Psoas muscle (tissue), 8 donors: ENCODE measurements around the gene BAD. TPM values are rescaled to one million over a fixed set of nuclear protein-coding genes. Genes with fewer than 3 reads are reported as not detected.

Source experiments
- ATAC-seq, 4 donors: fragments of 200-7000 bp; cut with Tn5 transposase; one replicate each; pipeline ENCODE4 v1.9.1; 2020; ENCODE audit warnings: moderate library complexity in 3 of 4, mild to moderate bottlenecking in 2 of 4
- DNase-seq, 2 donors: peaks; one replicate each; pipeline ENCODE4 v3.0.0-alpha.2; 2020
- H3K27ac ChIP-seq: fragments of 200-600 bp; one replicate; pipeline ENCODE4 v1.8.0; 2022
- H3K27me3 ChIP-seq, 3 donors: fragments of 200-600 bp in 1 of 3; one replicate each; pipeline versions ENCODE4 v1.6.1 to v1.8.0; 2013 to 2022; ENCODE audit warnings: low read length in 2 of 3, mild to moderate bottlenecking in 2 of 3, moderate library complexity in 1 of 3; ENCODE audit not compliant: insufficient read depth in 3 of 3
- H3K36me3 ChIP-seq, 2 donors: fragments of 200-600 bp in 1 of 2; one replicate each; pipeline versions ENCODE4 v1.6.1 to v1.8.0; 2013 to 2022; ENCODE audit warnings: low read depth in 1 of 2, mild to moderate bottlenecking in 1 of 2, moderate library complexity in 1 of 2; ENCODE audit not compliant: insufficient read depth in 1 of 2
- H3K4me1 ChIP-seq: fragments of 200-600 bp; one replicate; pipeline ENCODE4 v1.8.0; 2022
- H3K4me3 ChIP-seq: fragments of 200-600 bp; one replicate; pipeline ENCODE4 v1.8.0; 2022; ENCODE audit warnings: mild to moderate bottlenecking
- H3K9me3 ChIP-seq: fragments of 200-600 bp; one replicate; pipeline ENCODE4 v1.8.0; 2022
- CTCF ChIP-seq: fragments of 200-600 bp; IDR thresholded peaks from one replicate; pipeline ENCODE4 v1.8.0; 2022; ENCODE audit warnings: antibody characterized with exemption
- WGBS, 3 donors: extraction: QIAGEN DNeasy Blood & Tissue Kit; methylation state at CpG; one replicate each; pipeline versions ENCODE4 v1.1.6 to v1.1.7; 2013; 5-methylcytosine and 5-hydroxymethylcytosine counted together
- intact Hi-C, 2 donors: fragments of 100-400 bp; cut with DNase I; formaldehyde crosslinking; loops; one replicate each; pipeline versions ENCODE4 v1.11.0 to v1.14.2; 2022
- polyA plus RNA-seq, 3 donors: library from polyadenylated mRNA; stranded (reverse); fragments of 200-250 nt; gene quantifications; one replicate each; pipeline ENCODE4 v1.2.3, GENCODE V29; 2013
- total RNA-seq, 4 donors: library from RNA; stranded (reverse); fragmentation: NEBNext Ultra II Directional in 2 of 4; extraction: Animal tissue kit (Norgen Biotek cat#: 25700) in 2 of 4; gene quantifications; one replicate each; pipeline versions ENCODE4 v1.2.1 to v1.2.4, GENCODE V29; 2021 to 2023
- donor health status: healthy with polysubstance abuse.
- donor health status: DM: no; HTN: no; CAD: no; lungs with moderate emphysema.
- donor health status: Bipolar disorder and iron deficiency.
- donor health status: healthy.
- donor health status: DM: yes; HTN: yes; CAD: no.
- donor health status: DM: no; HTN: no; CAD: no.
- donor health status: DM: no; HTN: no; CAD: no.
- donor health status: DM: yes; HTN: yes; CAD: no.

Gene BAD
- total and polyA plus RNA-seq, 7 donors = 27.7 to 135 (median 30.5) TPM

DNA sequence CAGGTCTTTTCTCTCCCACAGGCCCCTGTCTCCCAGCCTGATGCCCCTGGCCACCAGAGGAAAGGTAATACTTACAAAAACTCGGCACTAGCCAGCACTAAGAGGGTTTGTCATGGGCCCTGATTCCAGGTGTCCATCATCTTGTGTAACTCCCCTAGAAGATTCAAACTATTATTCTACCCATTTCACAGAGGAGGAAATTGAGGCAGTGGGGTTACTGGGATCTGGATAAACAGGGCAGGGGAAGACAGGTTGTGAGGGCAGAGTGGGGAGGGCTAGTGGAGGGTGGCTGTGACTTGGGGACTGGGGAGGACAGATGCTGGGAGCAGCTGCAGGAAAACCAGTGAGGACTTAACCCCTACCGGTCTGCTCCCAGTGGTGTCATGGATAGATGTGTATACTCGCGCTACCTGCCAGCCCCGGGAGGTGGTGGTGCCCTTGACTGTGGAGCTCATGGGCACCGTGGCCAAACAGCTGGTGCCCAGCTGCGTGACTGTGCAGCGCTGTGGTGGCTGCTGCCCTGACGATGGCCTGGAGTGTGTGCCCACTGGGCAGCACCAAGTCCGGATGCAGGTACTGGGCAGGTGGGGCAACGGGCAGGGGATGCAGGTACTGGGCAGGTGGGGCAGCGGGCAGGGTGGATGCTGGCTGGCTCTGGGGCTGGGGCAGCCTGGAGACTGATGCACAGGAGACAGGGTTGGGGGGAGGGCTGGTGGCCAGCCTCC is 48.9 kb downstream of the BAD start:
- H3K4me1 ChIP-seq = peaks cover 31% of the 10 kb centered on the region
- intact Hi-C loops = no loop called here
- WGBS, 3 donors = 48 to 63% (median 53%) methylated on average over 11 to 12 of the region's 12 CpGs
- no peaks in the 10 kb centered on the region for H3K27me3 ChIP-seq
- peak overlapping the region; percentile 78 for H3K4me3 ChIP-seq
- no peaks in the 10 kb centered on the region for H3K9me3 ChIP-seq
- H3K27ac ChIP-seq = peak overlapping the region; percentile 91
- DNase-seq = peak in 1 of 2 donors; percentile 58
- H3K36me3 ChIP-seq = peaks cover 0 to 18% of the 10 kb centered on the region in 2 donors
- no peak for TF ChIP-seq CTCF
- ATAC-seq = no peak

- intact Hi-C loops = no loop called here
- ATAC-seq (peak; percentile 46 to 58 (median 55)), DNase-seq (peak; percentile 68 to 71)
- H3K4me1 ChIP-seq = peaks cover 26% of the 10 kb centered on the region
- H3K27ac ChIP-seq = peak overlapping the region; percentile 91
- peak overlapping the region; percentile 78 for H3K4me3 ChIP-seq
- WGBS, 3 donors = 1 to 3% (median 2%) methylated on average over 34 to 80 of the region's 80 CpGs
- TF ChIP-seq CTCF = no peak
- no peaks in the 10 kb centered on the region for H3K27me3 ChIP-seq
- no peaks in the 10 kb centered on the region for H3K9me3 ChIP-seq
- peaks cover 0 to 18% of the 10 kb centered on the region in 2 donors for H3K36me3 ChIP-seq
Observed at GRCh38 chr11:64234647-64235379, 49.7 kb downstream of the BAD start.

DNA sequence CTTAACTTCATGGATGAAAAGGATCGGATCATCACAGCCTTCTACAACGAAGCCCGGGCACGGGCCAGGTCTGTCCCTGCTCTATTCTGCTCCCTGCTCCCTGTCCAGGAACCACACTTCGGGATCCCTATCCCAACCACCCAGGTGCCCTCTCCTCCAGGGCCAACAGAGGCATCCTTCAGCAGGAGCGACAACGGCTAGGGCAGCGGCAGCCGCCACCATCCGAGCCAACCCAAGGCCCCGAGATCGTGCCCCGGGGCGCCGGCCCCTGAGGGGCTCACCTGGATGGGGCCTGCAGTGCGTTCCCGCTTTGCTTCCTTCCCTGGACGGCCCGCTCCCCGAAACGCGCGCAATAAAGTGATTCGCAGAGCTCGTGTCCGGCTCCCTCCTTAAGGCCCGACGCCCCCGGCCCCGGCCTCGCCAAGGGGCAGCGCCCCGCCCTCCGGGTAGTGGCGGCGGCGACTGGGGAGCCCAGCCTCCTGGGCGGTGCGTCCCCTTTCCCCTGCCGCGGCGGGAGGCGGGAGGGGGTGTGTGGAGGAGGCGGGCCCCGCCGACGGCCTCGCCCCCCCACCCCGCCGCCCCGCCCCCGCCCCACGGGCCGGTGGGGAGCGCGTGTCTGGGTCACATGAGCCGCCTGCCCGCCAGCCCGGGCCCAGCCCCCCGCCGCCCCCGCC is 50.4 kb downstream of the BAD start, which contains the start of gene VEGFB:
Gene VEGFB, plus strand, starts transcription at position 672 of the 674 bp plus-strand sequence. CDS start 250 bp downstream, outside the sequence.
- ATAC-seq = peak; percentile 40 to 57 (median 50)
- no peaks in the 10 kb centered on the region for H3K9me3 ChIP-seq

DNA sequence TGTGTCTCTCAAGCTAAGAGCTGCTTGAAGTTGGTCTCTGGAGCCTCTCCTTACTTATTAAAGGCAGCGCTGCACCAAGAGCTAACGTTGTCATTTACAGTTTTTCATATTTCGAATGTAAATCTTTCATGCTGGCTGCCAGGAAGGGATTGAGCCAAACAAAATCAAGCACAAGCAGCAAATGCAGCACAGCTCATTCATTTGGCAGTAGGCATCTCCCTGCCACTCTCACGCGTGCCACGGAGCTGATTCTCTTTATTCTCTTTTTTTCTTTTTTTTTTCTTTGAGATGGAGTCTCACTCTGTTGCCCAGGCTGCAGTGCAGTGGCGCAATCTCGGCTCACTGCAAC is 51.5 kb downstream of the BAD start:
- Histone ChIP-seq H3K4me1 (peaks cover 33% of the 10 kb centered on the region), H3K9me3 (no peaks in the 10 kb centered on the region), H3K4me3 (no peak overlapping the region), H3K27me3 (no peaks in the 10 kb centered on the region), H3K27ac (no peak overlapping the region), H3K36me3 (peaks cover 0 to 6% of the 10 kb centered on the region in 2 donors)
- intact Hi-C loops = no loop called here
- ATAC-seq (no peak), DNase-seq (no peak)
- 84 to 95% (median 85%) methylated on average over 8 of the region's 8 CpGs for WGBS, 3 donors
- TF ChIP-seq CTCF = no peak

More for the DNA sequence above, 50.4 kb downstream of the BAD start, which contains the start of gene VEGFB:
- DNase-seq = peak; percentile 79 to 81
- peaks cover 31% of the 10 kb centered on the region for H3K4me1 ChIP-seq
- peaks cover 0 to 17% of the 10 kb centered on the region in 2 donors for H3K36me3 ChIP-seq
- WGBS, 3 donors = 2 to 7% (median 3%) methylated on average over 30 to 59 of the region's 62 CpGs
- intact Hi-C loops = no loop called here
- peak within 1 kb of the TSS; percentile 78 for H3K4me3 ChIP-seq
- no peak for TF ChIP-seq CTCF
- H3K27ac ChIP-seq = peak within 1 kb of the TSS; percentile 91
- no peaks in the 10 kb centered on the region for H3K27me3 ChIP-seq
